Measurements from ENCODE around the gene MMS19. TPM values are rescaled to one million over a fixed set of nuclear protein-coding genes. Genes with fewer than 3 reads are reported as not detected.

The MMS19 gene
- total RNA-seq, 1 donor from 2014 or later: 108 TPM

GRCh38 chr10:97542169-97543024 lies 44.2 kb upstream of the MMS19 start:
- no peak for TF ChIP-seq CTCF (conservative IDR thresholded peaks at IDR 0.05; ENCODE audit: low read depth, low read length)
- no peak for DNase-seq (ENCODE audit: low read depth)
- no peak overlapping the region for H3K4me3 ChIP-seq (ENCODE audit: low read depth, low read length)

- no peak overlapping the region for H3K4me3 ChIP-seq (ENCODE audit: low read depth, low read length)
- TF ChIP-seq CTCF (conservative IDR thresholded peaks at IDR 0.05; ENCODE audit: low read depth, low read length): peak; percentile 24
- no peak for DNase-seq (ENCODE audit: low read depth)
These were observed 42.7 kb upstream of the MMS19 start for GRCh38 chr10:97540669-97541500.

- DNase-seq (ENCODE audit: low read depth): no peak
- H3K4me3 ChIP-seq (ENCODE audit: low read depth, low read length): no peak overlapping the region
- TF ChIP-seq CTCF (conservative IDR thresholded peaks at IDR 0.05; ENCODE audit: low read depth, low read length): peak; percentile 4
These were observed 41.4 kb upstream of the MMS19 start for GRCh38 chr10:97539523-97540200.

- H3K4me3 ChIP-seq (ENCODE audit: low read depth, low read length): no peak overlapping the region
- no peak for DNase-seq (ENCODE audit: low read depth)
- no peak for TF ChIP-seq CTCF (conservative IDR thresholded peaks at IDR 0.05; ENCODE audit: low read depth, low read length)
These were observed 40.6 kb upstream of the MMS19 start for GRCh38 chr10:97538839-97539238.

GRCh38 chr10:97538411-97538810 lies 40.2 kb upstream of the MMS19 start:
- H3K4me3 ChIP-seq (ENCODE audit: low read depth, low read length): no peak overlapping the region
- no peak for TF ChIP-seq CTCF (conservative IDR thresholded peaks at IDR 0.05; ENCODE audit: low read depth, low read length)
- no peak for DNase-seq (ENCODE audit: low read depth)

GRCh38 chr10:97537186-97537869 lies 39.1 kb upstream of the MMS19 start:
- no peak overlapping the region for H3K4me3 ChIP-seq (ENCODE audit: low read depth, low read length)
- TF ChIP-seq CTCF (conservative IDR thresholded peaks at IDR 0.05; ENCODE audit: low read depth, low read length): no peak
- no peak for DNase-seq (ENCODE audit: low read depth)
